DND-41 (cell line): ENCODE data around the gene SETX.

Experiments
- ATAC-seq: fragments of 200-7000 bp; cut with Tn5 transposase; 3 replicates; pipeline ENCODE4 v1.9.1; 2021; ENCODE audit warnings: low read depth; ENCODE audit not compliant: insufficient read depth
- DNase-seq: peaks from one replicate; pipeline ENCODE4 v3.0.0-alpha.2; 2020
- H2AFZ ChIP-seq: 2 replicates; pipeline ENCODE4 v1.6.0; 2012; ENCODE audit warnings: low read depth, low read length
- H3K27ac ChIP-seq: 2 replicates; pipeline ENCODE4 v1.5.1; 2012; ENCODE audit warnings: low read length, inconsistent platforms
- H3K27me3 ChIP-seq: fragments of 200-600 bp; sonication (generic); 2 replicates; pipeline ENCODE4 v1.6.0; 2012; ENCODE audit warnings: low read length, mild to moderate bottlenecking, inconsistent platforms; ENCODE audit not compliant: insufficient read depth, poor library complexity
- H3K36me3 ChIP-seq: 2 replicates; pipeline ENCODE4 v1.5.1; 2012; ENCODE audit warnings: low read length, inconsistent platforms; ENCODE audit not compliant: insufficient read depth
- H3K4me1 ChIP-seq: 2 replicates; pipeline ENCODE4 v1.5.1; 2012; ENCODE audit warnings: mild to moderate bottlenecking, low read length; ENCODE audit not compliant: insufficient read depth
- H3K4me2 ChIP-seq: 2 replicates; pipeline ENCODE4 v1.6.0; 2012; ENCODE audit warnings: mild to moderate bottlenecking, moderate library complexity, low read length, inconsistent platforms; ENCODE audit not compliant: insufficient read depth
- H3K4me3 ChIP-seq, 2 experiments: fragments of 200-600 bp in 1 of 2; shearing (Covaris generic) in 1 of 2; 2 replicates each; pipeline ENCODE4 v1.5.1; 2012 to 2016; ENCODE audit warnings: inconsistent platforms in 2 of 2, low read length in 2 of 2, mild to moderate bottlenecking in 2 of 2, low read depth in 1 of 2, moderate library complexity in 1 of 2
- H3K79me2 ChIP-seq: 2 replicates; pipeline ENCODE4 v1.6.0; 2012; ENCODE audit warnings: low read length, inconsistent platforms; ENCODE audit not compliant: insufficient read depth
- H3K9ac ChIP-seq: 2 replicates; pipeline ENCODE4 v1.6.0; 2012; ENCODE audit warnings: low read depth, mild to moderate bottlenecking, inconsistent platforms, low read length, moderate library complexity
- H3K9me3 ChIP-seq: 2 replicates; pipeline ENCODE4 v1.5.1; 2012; ENCODE audit warnings: low read length, moderate library complexity, mild to moderate bottlenecking, inconsistent platforms; ENCODE audit not compliant: insufficient read depth, severe bottlenecking
- H4K20me1 ChIP-seq: 2 replicates; pipeline ENCODE4 v1.6.0; 2012; ENCODE audit warnings: low read length; ENCODE audit not compliant: insufficient read depth
- CTCF ChIP-seq: IDR thresholded peaks from 2 replicates; pipeline ENCODE4 v1.5.1; 2012; ENCODE audit warnings: borderline replicate concordance, low read length, moderate library complexity, mild to moderate bottlenecking; ENCODE audit not compliant: poor library complexity, severe bottlenecking; ENCODE audit errors: extremely low read depth
- EZH2 ChIP-seq: IDR thresholded peaks from 3 replicates; pipeline ENCODE4 v1.6.1; 2012; ENCODE audit warnings: borderline replicate concordance, low read depth, mild to moderate bottlenecking, moderate library complexity, low read length, inconsistent platforms; ENCODE audit not compliant: severe bottlenecking

SETX gene

DNA sequence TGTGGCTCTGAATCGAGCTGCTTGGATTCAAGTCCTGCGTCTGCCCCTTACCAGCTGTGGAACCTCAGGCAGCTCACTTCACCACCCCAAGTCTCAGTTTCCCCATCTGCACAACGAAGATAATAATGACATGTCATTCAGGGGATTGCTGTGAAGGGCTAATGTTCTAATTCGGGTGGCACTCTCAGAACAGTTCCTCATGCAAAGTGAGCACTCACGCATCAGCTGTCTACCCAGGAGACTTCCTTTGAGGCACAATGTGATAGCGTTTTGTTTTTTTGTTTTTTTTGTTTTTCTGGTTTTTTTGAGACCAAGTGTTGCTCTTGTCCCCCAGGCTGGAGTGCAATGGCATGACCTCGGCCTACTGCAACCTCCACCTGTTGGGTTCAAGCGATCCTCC is 136.6 kb downstream of the SETX start:
- H3K9ac ChIP-seq: no peak overlapping the region

DNA sequence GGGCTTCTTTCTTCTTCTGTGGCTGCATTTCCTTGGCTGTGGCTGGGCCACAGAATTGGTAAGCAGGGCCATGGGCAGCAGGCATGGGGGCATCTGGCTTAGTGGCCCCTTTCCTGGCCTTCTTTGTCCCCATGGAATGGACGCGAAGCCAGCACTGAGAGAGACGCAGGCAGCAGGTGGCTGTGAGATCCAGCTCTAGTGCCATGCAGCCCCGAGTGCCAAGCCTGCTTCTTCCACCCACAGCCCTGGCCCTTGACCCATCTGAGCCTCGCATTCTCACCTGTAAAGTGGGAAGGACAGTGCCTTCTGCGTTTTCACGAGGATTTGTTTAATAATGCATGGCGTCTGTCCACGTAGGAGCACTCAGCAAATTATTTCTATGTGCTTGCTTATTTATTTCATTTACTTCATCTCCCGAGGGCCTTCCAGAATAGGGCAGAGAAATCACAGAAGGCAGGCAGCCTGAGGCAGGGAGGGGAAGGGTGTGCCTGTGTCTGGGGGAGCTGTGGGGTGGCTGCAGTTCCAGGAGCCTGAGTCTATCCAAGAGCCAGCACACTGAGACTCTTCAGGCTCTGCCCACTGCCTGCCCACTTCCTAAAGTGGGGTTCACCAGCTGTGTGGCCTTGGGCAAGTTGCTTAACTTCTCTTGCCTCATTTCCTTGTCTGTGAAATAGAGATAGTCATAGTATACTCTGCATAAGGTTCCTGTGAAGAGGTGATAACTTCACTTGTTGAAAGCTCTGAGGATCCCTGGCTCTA is 137.7 kb downstream of the SETX start:
- no peaks in the 10 kb centered on the region for H4K20me1 ChIP-seq
- no peaks in the 10 kb centered on the region for H3K79me2 ChIP-seq
- H3K27me3 ChIP-seq: no peaks in the 10 kb centered on the region
- no peak overlapping the region for H3K4me2 ChIP-seq
- TF ChIP-seq CTCF: no peak
- TF ChIP-seq EZH2: no peak
- no peak overlapping the region for H3K9ac ChIP-seq
- no peak overlapping the region for H3K4me3 ChIP-seq
- ATAC-seq (no peak), DNase-seq (no peak)
- H3K36me3 ChIP-seq: no peaks in the 10 kb centered on the region
- H2AFZ ChIP-seq: no peak overlapping the region
- H3K9me3 ChIP-seq: no peaks in the 10 kb centered on the region
- no peak overlapping the region for H3K27ac ChIP-seq
- no peaks in the 10 kb centered on the region for H3K4me1 ChIP-seq

More for the DNA sequence above, 136.6 kb downstream of the SETX start:
- H2AFZ ChIP-seq: no peak overlapping the region
- H4K20me1 ChIP-seq: no peaks in the 10 kb centered on the region
- no peak overlapping the region for H3K27ac ChIP-seq
- H3K36me3 ChIP-seq: no peaks in the 10 kb centered on the region
- no peaks in the 10 kb centered on the region for H3K4me1 ChIP-seq
- H3K79me2 ChIP-seq: no peaks in the 10 kb centered on the region
- no peak overlapping the region for H3K4me3 ChIP-seq
- H3K9me3 ChIP-seq: no peaks in the 10 kb centered on the region
- DNase-seq (no peak), ATAC-seq (no peak)
- no peak overlapping the region for H3K4me2 ChIP-seq
- no peaks in the 10 kb centered on the region for H3K27me3 ChIP-seq
- TF ChIP-seq CTCF (no peak), EZH2 (no peak)

DNA sequence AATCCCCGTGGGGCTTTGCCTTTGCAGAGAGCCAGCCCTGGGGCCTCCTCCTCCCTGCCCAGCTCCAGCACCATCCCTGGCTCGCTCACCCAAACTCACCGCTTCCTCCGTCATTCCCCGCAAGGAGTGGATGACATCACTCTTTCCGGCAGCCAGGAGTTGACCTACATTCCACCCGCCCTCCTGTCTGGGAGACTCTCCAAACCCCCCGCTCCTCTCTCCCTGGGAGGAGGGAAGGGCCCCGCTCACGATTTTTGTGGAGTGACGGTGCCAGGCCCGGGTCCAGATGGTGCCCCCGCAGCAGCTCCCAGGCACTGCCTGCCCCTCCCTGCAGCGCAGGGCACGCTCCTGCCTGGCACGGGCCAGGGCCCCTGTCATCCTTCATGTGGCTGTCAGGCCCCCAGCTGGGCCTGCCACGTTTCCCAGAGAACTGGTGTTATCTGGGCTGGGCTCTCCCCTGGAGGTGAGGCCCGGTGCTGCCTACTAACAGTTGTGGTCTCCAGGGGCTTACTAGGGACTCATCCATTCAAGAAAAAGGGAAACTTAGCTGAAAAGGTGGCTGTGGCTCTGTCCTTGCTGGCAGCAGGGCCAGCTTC is 140.7 kb downstream of the SETX start:
- no peak for DNase-seq
- H3K27me3 ChIP-seq: no peaks in the 10 kb centered on the region
- no peak overlapping the region for H2AFZ ChIP-seq
- H3K9me3 ChIP-seq: no peaks in the 10 kb centered on the region
- no peaks in the 10 kb centered on the region for H3K36me3 ChIP-seq
- H3K4me3 ChIP-seq: no peak overlapping the region
- H4K20me1 ChIP-seq: no peaks in the 10 kb centered on the region
- H3K4me2 ChIP-seq: no peak overlapping the region
- no peak for TF ChIP-seq EZH2
- no peak for TF ChIP-seq CTCF
- H3K9ac ChIP-seq: no peak overlapping the region
- no peak overlapping the region for H3K27ac ChIP-seq
- H3K4me1 ChIP-seq: no peaks in the 10 kb centered on the region
- no peak for ATAC-seq
- no peaks in the 10 kb centered on the region for H3K79me2 ChIP-seq

GRCh38 chr9:132211570-132211969 is 143.2 kb downstream of the SETX start:
- Histone ChIP-seq H3K9ac (no peak overlapping the region), H3K27me3 (no peaks in the 10 kb centered on the region), H3K79me2 (no peaks in the 10 kb centered on the region), H3K4me1 (no peaks in the 10 kb centered on the region), H3K4me2 (no peak overlapping the region), H4K20me1 (no peaks in the 10 kb centered on the region), H3K36me3 (no peaks in the 10 kb centered on the region), H3K9me3 (no peaks in the 10 kb centered on the region), H2AFZ (no peak overlapping the region), H3K27ac (no peak overlapping the region), H3K4me3 (no peak overlapping the region)
- TF ChIP-seq CTCF: no peak
- no peak for TF ChIP-seq EZH2
- ATAC-seq (no peak), DNase-seq (no peak)
